GM21576 (cell line): ENCODE measurements around the gene CFAP107.
"Not testable (repeated sequence)": the region's sequence is repeated elsewhere in the genome, so short reads cannot be mapped to it uniquely, and the experiment has no call there.

Experiments
- ATAC-seq: cut with Tn5 transposase; IDR thresholded peaks from one replicate; pipeline ENCODE4 v1.9.1; 2021; ENCODE audit warnings: mild to moderate bottlenecking, moderate library complexity; ENCODE audit not compliant: unreplicated experiment

CFAP107 gene, protein sequence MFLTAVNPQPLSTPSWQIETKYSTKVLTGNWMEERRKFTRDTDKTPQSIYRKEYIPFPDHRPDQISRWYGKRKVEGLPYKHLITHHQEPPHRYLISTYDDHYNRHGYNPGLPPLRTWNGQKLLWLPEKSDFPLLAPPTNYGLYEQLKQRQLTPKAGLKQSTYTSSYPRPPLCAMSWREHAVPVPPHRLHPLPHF

GRCh38 chr1:12745992-12746323 lies at the start of gene CFAP107:
TSS of gene CFAP107 (plus strand) at chr1:12746200. CDS start at chr1:12746431, 231 bp downstream.
- no peak for ATAC-seq

GRCh38 chr1:12696658-12697057 lies 49.3 kb upstream of the CFAP107 start:
- ATAC-seq, result no peak

GRCh38 chr1:12697397-12697796 lies 48.6 kb upstream of the CFAP107 start:
- no peak for ATAC-seq

- no peak for ATAC-seq
These were observed 42.1 kb upstream of the CFAP107 start for GRCh38 chr1:12703821-12704451.

- no peak for ATAC-seq
These were observed 39.9 kb upstream of the CFAP107 start for GRCh38 chr1:12706061-12706460.

DNA sequence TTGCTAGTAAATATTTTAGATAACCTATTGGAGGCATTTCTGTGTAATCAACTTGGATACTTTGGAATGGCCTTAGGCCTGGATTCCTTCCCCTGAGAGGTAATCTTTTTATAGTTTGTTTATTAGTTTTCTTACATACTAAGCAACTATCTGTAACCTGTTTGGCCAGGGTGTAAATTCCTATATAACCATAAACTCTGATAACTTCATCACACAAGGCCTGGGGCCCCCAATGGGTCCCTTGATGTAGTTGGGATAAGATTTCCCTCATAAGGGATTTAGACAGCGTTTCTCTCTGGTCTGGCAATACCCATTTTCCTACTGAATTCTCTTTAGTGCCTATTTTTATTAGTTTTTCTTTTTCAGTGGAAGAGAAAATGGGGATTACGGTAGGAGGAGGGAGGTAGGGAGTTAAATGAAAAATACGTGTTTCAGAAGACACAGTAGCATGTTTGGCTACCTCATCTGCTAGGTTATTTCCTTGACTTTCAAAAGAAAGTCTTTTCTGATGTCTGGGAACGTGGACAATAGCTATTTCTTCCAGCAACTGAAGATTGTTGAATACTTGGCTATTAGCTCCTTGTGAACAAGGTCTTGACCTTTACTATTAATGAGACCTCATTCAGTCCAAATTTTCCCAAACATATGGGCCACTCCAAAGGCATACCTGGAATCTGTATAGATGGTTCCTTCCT lies 37.5 kb upstream of the CFAP107 start:
- ATAC-seq, result no peak

DNA sequence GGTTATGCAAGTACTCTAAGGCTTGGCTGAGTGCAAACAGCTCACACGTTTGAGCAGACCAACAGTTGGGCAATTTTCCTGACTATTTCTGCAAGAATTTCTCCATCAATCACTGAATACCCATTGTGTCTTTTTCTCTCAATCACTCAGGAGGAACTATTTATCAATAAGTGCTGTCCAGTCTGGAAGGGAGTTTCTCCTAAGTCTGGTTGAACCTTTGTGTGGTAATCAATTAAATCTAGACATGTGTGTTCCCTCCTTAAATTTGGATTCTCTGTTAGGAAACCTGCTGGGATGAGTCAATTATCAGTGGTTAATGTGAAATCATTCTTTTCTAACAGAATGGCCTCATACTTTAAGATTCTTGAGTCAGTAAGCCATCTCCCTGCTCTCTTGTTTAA lies 36.9 kb upstream of the CFAP107 start:
- no peak for ATAC-seq

GRCh38 chr1:12709696-12710095 lies 36.3 kb upstream of the CFAP107 start:
- ATAC-seq, result no peak

DNA sequence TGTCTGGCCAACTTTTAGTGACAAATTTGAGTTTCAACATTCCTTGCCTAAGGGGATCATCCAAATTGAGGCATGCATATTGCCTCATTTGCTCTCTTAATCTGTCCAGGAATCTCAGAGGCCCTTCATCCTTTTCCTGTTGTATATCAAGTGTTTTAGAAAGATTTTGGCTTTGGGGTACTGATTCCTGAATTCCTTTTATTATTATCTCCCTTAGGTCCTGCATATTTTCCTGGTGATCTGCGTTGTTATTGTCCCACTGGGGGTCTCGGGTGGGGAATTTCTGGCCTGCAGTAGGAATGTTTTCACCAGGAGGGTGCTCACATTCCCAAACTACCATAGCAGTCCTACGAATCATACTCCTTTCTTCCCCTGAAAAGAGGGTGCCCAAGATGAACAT lies 34.5 kb upstream of the CFAP107 start:
- ATAC-seq, result no peak

- ATAC-seq, result no peak
These were observed 33.9 kb upstream of the CFAP107 start for GRCh38 chr1:12712076-12712475.

DNA sequence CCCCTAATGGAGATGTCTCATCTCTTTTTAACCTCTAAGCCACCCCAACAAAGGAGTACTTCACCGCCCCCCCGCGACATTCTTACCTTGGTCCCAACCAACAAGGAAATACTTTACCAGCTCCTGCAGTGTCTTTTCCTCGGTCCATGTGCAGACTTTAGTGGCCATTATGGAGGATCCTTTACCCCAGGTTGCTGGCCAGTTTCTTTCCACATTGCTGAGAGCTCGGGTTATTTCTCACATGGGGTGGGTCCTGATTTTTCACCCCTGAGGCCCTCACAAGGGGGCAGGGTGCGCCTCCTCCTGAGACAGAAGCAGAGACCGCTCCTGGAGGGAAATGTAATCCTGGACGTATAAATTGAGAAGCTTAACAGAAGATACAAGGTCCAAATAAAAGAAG lies 33.1 kb upstream of the CFAP107 start:
- ATAC-seq, result no peak

DNA sequence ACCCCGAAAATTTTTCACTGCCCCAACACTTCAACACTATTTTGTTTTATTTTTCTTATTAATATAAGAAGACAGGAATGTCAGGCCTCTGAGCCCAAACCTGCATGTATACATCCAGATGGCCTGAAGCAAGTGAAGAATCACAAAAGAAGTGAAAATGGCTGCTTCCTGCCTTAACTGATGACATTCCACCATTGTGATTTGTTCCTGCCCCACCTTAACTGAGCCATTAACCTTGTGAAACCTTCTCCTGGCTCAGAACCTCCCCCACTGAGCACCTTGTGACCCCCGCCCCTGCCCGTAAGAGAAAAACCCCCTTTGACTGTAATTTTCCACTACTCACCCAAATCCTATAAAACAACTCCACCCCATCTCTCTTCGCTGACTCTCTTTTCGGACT lies 32.3 kb upstream of the CFAP107 start:
- not testable (repeated sequence) for ATAC-seq

- no peak for ATAC-seq
These were observed 31.1 kb upstream of the CFAP107 start for GRCh38 chr1:12714710-12715475.

GRCh38 chr1:12715896-12716437 lies 30.0 kb upstream of the CFAP107 start, which contains the start of gene AADACL3:
TSS of gene AADACL3 (plus strand) at chr1:12716110. CDS start at chr1:12716177, 67 bp downstream.
- ATAC-seq, result no peak

DNA sequence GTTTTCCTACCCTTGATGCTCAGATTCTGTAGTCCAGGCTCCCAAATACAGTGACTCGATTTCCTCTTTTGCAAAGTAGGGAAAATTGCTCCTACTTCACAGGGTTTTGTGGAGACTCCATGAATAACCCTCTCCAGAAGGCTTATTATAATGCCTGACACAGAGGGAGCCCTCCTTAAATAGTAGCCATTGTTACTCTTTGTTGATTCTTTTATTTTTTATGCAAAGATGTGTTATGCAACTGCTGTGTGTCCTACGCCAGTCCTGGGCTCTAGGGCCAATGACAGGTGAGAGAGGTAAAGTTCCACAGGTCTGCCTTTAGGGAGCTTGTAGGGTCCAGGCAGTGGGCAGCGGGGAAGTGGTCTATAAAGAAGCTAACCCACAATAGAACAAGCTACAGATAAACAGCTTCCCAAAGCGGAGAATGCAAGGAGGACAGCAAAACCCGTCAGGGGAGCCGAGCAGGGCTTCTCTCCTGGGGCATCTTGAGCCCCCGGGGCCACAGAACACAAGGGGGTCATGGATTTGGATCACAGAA lies 28.6 kb upstream of the CFAP107 start:
- no peak for ATAC-seq

- no peak for ATAC-seq
These were observed 23.4 kb upstream of the CFAP107 start for GRCh38 chr1:12722626-12723025.

GRCh38 chr1:12728391-12728790 lies 17.6 kb upstream of the CFAP107 start:
- ATAC-seq, result no peak

DNA sequence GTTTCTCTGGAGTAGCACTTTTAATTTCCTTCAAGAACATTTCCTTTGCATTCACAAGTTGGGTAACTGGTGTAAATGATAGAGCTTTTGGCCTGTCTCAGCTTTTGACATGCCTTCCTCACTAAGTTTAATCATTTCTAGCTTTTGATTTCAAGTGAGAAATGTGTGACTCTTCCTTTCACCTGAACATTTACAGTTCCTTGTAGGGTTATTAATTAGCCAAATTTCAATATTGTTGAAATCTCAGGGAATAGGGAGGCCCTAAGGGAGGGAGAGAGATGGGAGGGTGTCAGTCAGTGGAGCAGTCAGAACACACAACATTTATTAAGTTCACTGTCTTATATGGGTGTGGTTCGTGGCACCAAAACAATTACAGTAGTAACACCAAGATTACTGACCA lies 15.8 kb upstream of the CFAP107 start:
- no peak for ATAC-seq

- ATAC-seq, result not testable (repeated sequence)
These were observed 14.9 kb upstream of the CFAP107 start for GRCh38 chr1:12731084-12731483.

- ATAC-seq, result no peak
These were observed 11.3 kb upstream of the CFAP107 start for GRCh38 chr1:12734651-12735050.

- no peak for ATAC-seq
These were observed 7.1 kb upstream of the CFAP107 start for GRCh38 chr1:12738934-12739333.
